ENCODE data around the gene GALNT9. TPM values are rescaled to one million over a fixed set of nuclear protein-coding genes. Genes with fewer than 3 reads are reported as not detected.

GALNT9 gene
- polyA plus RNA-seq, 1 experiment = not detected

GRCh38 chr12:132188916-132189325 lies 140.5 kb downstream of the GALNT9 start:
- no peak for DNase-seq (ENCODE audit: low read depth)
- Histone ChIP-seq H3K4me3 (ENCODE audit: low read depth, low read length) (peak overlapping the region; percentile 58), H3K36me3 (ENCODE audit: control insufficient read depth, insufficient read depth, low read length) (no peaks in the 10 kb centered on the region), H3K27me3 (ENCODE audit: control insufficient read depth, insufficient read depth, low read length) (peaks cover 1% of the 10 kb centered on the region; the same call in 1 of the 2 replicates)
- CTCF ChIA-PET = no interaction called here
- TF ChIP-seq CTCF (IDR thresholded peaks at IDR 0.05; ENCODE audit: insufficient read depth, low read depth, low read length) = no peak
- POLR2A ChIA-PET = no interaction called here

GRCh38 chr12:132188451-132188901 lies 140.9 kb downstream of the GALNT9 start:
- H3K4me3 ChIP-seq (ENCODE audit: low read depth, low read length) = no peak overlapping the region
- CTCF ChIA-PET = no interaction called here
- TF ChIP-seq CTCF (IDR thresholded peaks at IDR 0.05; ENCODE audit: insufficient read depth, low read depth, low read length) = no peak
- peaks cover 1% of the 10 kb centered on the region; the same call in 1 of the 2 replicates for H3K27me3 ChIP-seq (ENCODE audit: control insufficient read depth, insufficient read depth, low read length)
- POLR2A ChIA-PET = no interaction called here
- no peak for DNase-seq (ENCODE audit: low read depth)
- no peaks in the 10 kb centered on the region for H3K36me3 ChIP-seq (ENCODE audit: control insufficient read depth, insufficient read depth, low read length)

GRCh38 chr12:132187646-132188450 lies 141.5 kb downstream of the GALNT9 start:
- ChIA-PET CTCF (no interaction called here), POLR2A (no interaction called here)
- no peak overlapping the region for H3K4me3 ChIP-seq (ENCODE audit: low read depth, low read length)
- no peak for TF ChIP-seq CTCF (IDR thresholded peaks at IDR 0.05; ENCODE audit: insufficient read depth, low read depth, low read length)
- H3K27me3 ChIP-seq (ENCODE audit: control insufficient read depth, insufficient read depth, low read length) = peaks cover 1% of the 10 kb centered on the region; the same call in 1 of the 2 replicates
- H3K36me3 ChIP-seq (ENCODE audit: control insufficient read depth, insufficient read depth, low read length) = no peaks in the 10 kb centered on the region
- no peak for DNase-seq (ENCODE audit: low read depth)

- Histone ChIP-seq H3K36me3 (ENCODE audit: control insufficient read depth, insufficient read depth, low read length) (no peaks in the 10 kb centered on the region), H3K27me3 (ENCODE audit: control insufficient read depth, insufficient read depth, low read length) (peaks cover 3% of the 10 kb centered on the region; the same call in 1 of the 2 replicates), H3K4me3 (ENCODE audit: low read depth, low read length) (no peak overlapping the region)
- ChIA-PET CTCF (no interaction called here), POLR2A (no interaction called here)
- no peak for TF ChIP-seq CTCF (IDR thresholded peaks at IDR 0.05; ENCODE audit: insufficient read depth, low read depth, low read length)
- no peak for DNase-seq (ENCODE audit: low read depth)
Observed at GRCh38 chr12:132186857-132187620, 142.3 kb downstream of the GALNT9 start.

- Histone ChIP-seq H3K4me3 (ENCODE audit: low read depth, low read length) (no peak overlapping the region), H3K36me3 (ENCODE audit: control insufficient read depth, insufficient read depth, low read length) (no peaks in the 10 kb centered on the region), H3K27me3 (ENCODE audit: control insufficient read depth, insufficient read depth, low read length) (peaks cover 3% of the 10 kb centered on the region; the same call in 1 of the 2 replicates)
- no peak for TF ChIP-seq CTCF (IDR thresholded peaks at IDR 0.05; ENCODE audit: insufficient read depth, low read depth, low read length)
- CTCF ChIA-PET = no interaction called here
- no peak for DNase-seq (ENCODE audit: low read depth)
- POLR2A ChIA-PET = no interaction called here
Observed at GRCh38 chr12:132186208-132186856, 143.1 kb downstream of the GALNT9 start.

Measured in BJ (cell line).